ENCODE data around the gene ATP5MC3. TPM values are rescaled to one million over a fixed set of nuclear protein-coding genes. Genes with fewer than 3 reads are reported as not detected.

Gene ATP5MC3
- total RNA-seq, 2 donors from 2014 or later, result 48.1 to 74.5 TPM

DNA sequence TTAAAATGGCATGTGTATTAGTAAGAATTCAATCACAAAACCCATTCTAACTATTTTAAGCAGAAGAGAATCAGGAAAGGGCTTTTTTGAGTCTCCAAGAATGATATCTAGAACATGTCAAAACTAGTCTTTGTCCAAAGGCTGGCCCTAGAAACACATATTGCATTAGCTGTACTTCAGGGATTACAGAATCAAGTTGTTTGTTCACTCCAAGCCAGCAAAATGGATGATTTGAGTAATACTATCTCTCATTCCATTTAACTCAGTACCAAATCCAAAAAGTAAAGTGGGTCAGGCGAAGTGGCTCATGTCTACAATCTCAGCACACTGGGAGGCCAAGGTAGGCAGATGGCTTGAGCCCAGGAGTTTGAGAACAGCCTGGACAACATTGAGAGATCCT, 54.8 kb downstream of the ATP5MC3 start:
- H3K9me3 ChIP-seq, result no peaks in the 10 kb centered on the region
- DNase-seq (ENCODE audit: low spot score) (no peak), ATAC-seq (ENCODE audit: insufficient number of reproducible peaks, low FRiP score, low read depth) (no peak)
- H3K27ac ChIP-seq, result no peak overlapping the region
- TF ChIP-seq CTCF (IDR thresholded peaks at IDR 0.05), result no peak
- no peak overlapping the region for H3K4me3 ChIP-seq
- H3K27me3 ChIP-seq (replicated peaks; ENCODE audit: insufficient read depth), result no peaks in the 10 kb centered on the region
- H3K36me3 ChIP-seq, result peaks cover 4% of the 10 kb centered on the region
- H3K4me1 ChIP-seq (ENCODE audit: control insufficient read depth in 1 of 2, low read depth in 2 of 2), result peaks cover 0 to 15% of the 10 kb centered on the region in 2 donors

Other genes with a start within 250 kb of the ATP5MC3 start
- 10 to 100 TPM; 13.3 to 30.7 TPM for gene CHN1, start 176.3 kb downstream of the ATP5MC3 start, total RNA-seq
- 10 to 100 TPM; 58.9 to 62.6 TPM for gene ATF2, start 13.5 kb downstream of the ATP5MC3 start, total RNA-seq